Hepatocyte (in vitro differentiated cells): Measurements from ENCODE around the gene LUC7L2. TPM values are rescaled to one million over a fixed set of nuclear protein-coding genes. Genes with fewer than 3 reads are reported as not detected.
A peak's percentile ranks its signal among the peaks of the same experiment; 100 is the strongest.
"Not testable (repeated sequence)": the region's sequence is repeated elsewhere in the genome, so short reads cannot be mapped to it uniquely, and the experiment has no call there.

Experiments used
- DNase-seq: peaks from one replicate; pipeline ENCODE4 v3.0.0-alpha.2; 2016; ENCODE audit warnings: low spot score
- H2AFZ ChIP-seq: fragments of 200-600 bp; sonication (generic); 2 replicates; pipeline ENCODE4 v1.6.0; 2016; ENCODE audit warnings: antibody characterized with exemption, mild to moderate bottlenecking
- H3K27ac ChIP-seq: fragments of 200-600 bp; sonication (generic); 2 replicates; pipeline ENCODE4 v1.5.1; 2016; ENCODE audit warnings: mild to moderate bottlenecking
- H3K27me3 ChIP-seq: fragments of 200-600 bp; sonication (generic); 2 replicates; pipeline ENCODE4 v1.6.1; 2016
- H3K36me3 ChIP-seq: fragments of 200-600 bp; sonication (generic); replicated peaks from 2 replicates; pipeline ENCODE4 v1.5.1; 2016; ENCODE audit warnings: low read depth; ENCODE audit not compliant: insufficient read depth
- H3K4me1 ChIP-seq: fragments of 200-600 bp; sonication (generic); 2 replicates; pipeline ENCODE4 v1.5.1; 2016; ENCODE audit warnings: mild to moderate bottlenecking, moderate library complexity; ENCODE audit not compliant: insufficient read depth
- H3K4me2 ChIP-seq: fragments of 200-600 bp; sonication (generic); 2 replicates; pipeline ENCODE4 v1.6.0; 2016
- H3K4me3 ChIP-seq: fragments of 200-600 bp; sonication (generic); 2 replicates; pipeline ENCODE4 v1.5.1; 2016; ENCODE audit warnings: mild to moderate bottlenecking
- H3K79me2 ChIP-seq: fragments of 200-600 bp; sonication (generic); 2 replicates; pipeline ENCODE4 v1.6.0; 2017; ENCODE audit warnings: mild to moderate bottlenecking
- H3K9me2 ChIP-seq: fragments of 200-600 bp; sonication (generic); replicated peaks from 2 replicates; pipeline ENCODE4 v1.6.0; 2017; ENCODE audit warnings: mild to moderate bottlenecking; ENCODE audit not compliant: insufficient read depth
- H3K9me3 ChIP-seq: fragments of 200-600 bp; sonication (generic); 2 replicates; pipeline ENCODE4 v1.5.1; 2016; ENCODE audit warnings: low read depth, mild to moderate bottlenecking
- H4K20me1 ChIP-seq: fragments of 200-600 bp; sonication (generic); 2 replicates; pipeline ENCODE4 v1.6.0; 2016; ENCODE audit warnings: mild to moderate bottlenecking; ENCODE audit not compliant: insufficient read depth, poor library complexity, severe bottlenecking
- CTCF ChIP-seq: fragments of 200-600 bp; sonication (generic); IDR thresholded peaks from 2 replicates; pipeline ENCODE4 v1.5.1; 2016; ENCODE audit warnings: antibody characterized with exemption, mild to moderate bottlenecking; ENCODE audit not compliant: poor library complexity
- EZH2 ChIP-seq: fragments of 200-600 bp; sonication (generic); IDR thresholded peaks from 2 replicates; pipeline ENCODE4 v1.6.1; 2016; ENCODE audit warnings: antibody characterized with exemption, mild to moderate bottlenecking, borderline replicate concordance
- EZH2phosphoT487 ChIP-seq: fragments of 200-600 bp; sonication (generic); IDR thresholded peaks from one replicate; pipeline ENCODE4 v1.6.1; 2018; ENCODE audit warnings: antibody characterized with exemption, mild to moderate bottlenecking, low read depth, moderate library complexity; ENCODE audit not compliant: unreplicated experiment, severe bottlenecking
- WGBS: methylation state at CpG from one replicate; pipeline ENCODE4 v1.1.6; 2016; ENCODE audit warnings: low lambda C conversion rate; ENCODE audit errors: missing lambda C conversion rate; 5-methylcytosine and 5-hydroxymethylcytosine counted together
- polyA plus RNA-seq: library from polyadenylated mRNA; unstranded; fragments of >200 nt; fragmentation: Nextera tagmentation; extraction: Ambion mirVana; gene quantifications from 2 replicates; pipeline ENCODE4 v1.2.1, GENCODE V29; 2016
- total RNA-seq: library from RNA; depleted of rRNA; stranded (reverse); fragments of >200 nt; gene quantifications from 2 replicates; pipeline ENCODE4 v1.2.3, GENCODE V29; 2014

LUC7L2 gene
- total and polyA plus RNA-seq, 2 experiments from 2014 or later, result 68.6 to 76.4 TPM

GRCh38 chr7:139427788-139428187 lies 68.1 kb downstream of the LUC7L2 start:
- Histone ChIP-seq H3K4me2 (no peak overlapping the region), H3K36me3 (no peaks in the 10 kb centered on the region), H3K4me1 (peaks cover 3% of the 10 kb centered on the region), H4K20me1 (no peaks in the 10 kb centered on the region), H3K9me3 (no peaks in the 10 kb centered on the region), H3K4me3 (no peak overlapping the region), H3K79me2 (peaks cover 4% of the 10 kb centered on the region), H3K27me3 (no peaks in the 10 kb centered on the region), H3K27ac (no peak overlapping the region), H2AFZ (no peak overlapping the region), H3K9me2 (no peaks in the 10 kb centered on the region)
- 94% methylated on average over 7 of the region's 7 CpGs for WGBS
- no peak for DNase-seq
- TF ChIP-seq EZH2 (no peak), EZH2phosphoT487 (no peak), CTCF (no peak)

- not testable (repeated sequence) for H3K79me2 ChIP-seq, H3K4me2 ChIP-seq, H3K9me3 ChIP-seq, H3K9me2 ChIP-seq, H4K20me1 ChIP-seq, H2AFZ ChIP-seq, H3K36me3 ChIP-seq, DNase-seq, H3K4me3 ChIP-seq, H3K27me3 ChIP-seq
- H3K27ac ChIP-seq, result peak overlapping the region; percentile 37
- H3K4me1 ChIP-seq, result peaks cover 13% of the 10 kb centered on the region
- 85% methylated on average over 14 of the region's 14 CpGs for WGBS
These were observed 70.0 kb downstream of the LUC7L2 start for GRCh38 chr7:139429735-139430134.

GRCh38 chr7:139430443-139430842 lies 70.7 kb downstream of the LUC7L2 start:
- WGBS, result 88% methylated on average over 4 of the region's 4 CpGs
- no peaks in the 10 kb centered on the region for H3K36me3 ChIP-seq
- no peak overlapping the region for H3K4me3 ChIP-seq
- no peak for TF ChIP-seq EZH2
- TF ChIP-seq EZH2phosphoT487, result no peak
- TF ChIP-seq CTCF, result no peak
- no peaks in the 10 kb centered on the region for H3K9me2 ChIP-seq
- H2AFZ ChIP-seq, result no peak overlapping the region
- no peak for DNase-seq
- no peaks in the 10 kb centered on the region for H4K20me1 ChIP-seq
- H3K27ac ChIP-seq, result peak overlapping the region; percentile 37
- peaks cover 4% of the 10 kb centered on the region for H3K79me2 ChIP-seq
- peaks cover 13% of the 10 kb centered on the region for H3K4me1 ChIP-seq
- no peaks in the 10 kb centered on the region for H3K27me3 ChIP-seq
- no peak overlapping the region for H3K4me2 ChIP-seq
- H3K9me3 ChIP-seq, result no peaks in the 10 kb centered on the region

GRCh38 chr7:139431010-139431409 lies 71.3 kb downstream of the LUC7L2 start:
- H2AFZ ChIP-seq, result no peak overlapping the region
- WGBS, result 64% methylated on average over 2 of the region's 2 CpGs
- peaks cover 4% of the 10 kb centered on the region for H3K79me2 ChIP-seq
- H3K4me2 ChIP-seq, result no peak overlapping the region
- peak overlapping the region; percentile 55 for H3K27ac ChIP-seq
- no peaks in the 10 kb centered on the region for H3K27me3 ChIP-seq
- H4K20me1 ChIP-seq, result no peaks in the 10 kb centered on the region
- H3K36me3 ChIP-seq, result no peaks in the 10 kb centered on the region
- TF ChIP-seq CTCF (no peak), EZH2phosphoT487 (no peak), EZH2 (no peak)
- DNase-seq, result peak; percentile 48
- H3K9me3 ChIP-seq, result no peaks in the 10 kb centered on the region
- peaks cover 13% of the 10 kb centered on the region for H3K4me1 ChIP-seq
- H3K4me3 ChIP-seq, result no peak overlapping the region
- no peaks in the 10 kb centered on the region for H3K9me2 ChIP-seq
